GM23338 (cell line): ENCODE data around the gene USP15. TPM values are rescaled to one million over a fixed set of nuclear protein-coding genes. Genes with fewer than 3 reads are reported as not detected.

ENCODE experiments used
- ATAC-seq: fragments of 200-7000 bp; cut with Tn5 transposase; 3 replicates; pipeline ENCODE4 v1.9.1; 2020
- DNase-seq: peaks from one replicate; pipeline ENCODE4 v3.0.0-alpha.2; 2015; ENCODE audit warnings: low spot score
- H2AFZ ChIP-seq: fragments of 200-600 bp; sonication (generic); 2 replicates; pipeline ENCODE4 v1.8.0; 2016; ENCODE audit warnings: antibody characterized with exemption, mild to moderate bottlenecking, moderate library complexity
- H3F3A ChIP-seq: fragments of 200-600 bp; sonication (generic); replicated peaks from 2 replicates; pipeline ENCODE4 v1.8.0; 2017; ENCODE audit warnings: antibody characterized with exemption, mixed run types, low read depth
- H3K27ac ChIP-seq: fragments of 200-600 bp; sonication (generic); 2 replicates; pipeline ENCODE4 v1.6.1; 2016; ENCODE audit warnings: low read depth
- H3K27me3 ChIP-seq: fragments of 200-600 bp; sonication (generic); 2 replicates; pipeline ENCODE4 v1.8.0; 2016; ENCODE audit warnings: mild to moderate bottlenecking, mixed run types, moderate library complexity; ENCODE audit not compliant: insufficient read depth
- H3K36me3 ChIP-seq: fragments of 200-600 bp; sonication (generic); 2 replicates; pipeline ENCODE4 v1.8.0; 2016; ENCODE audit warnings: mild to moderate bottlenecking; ENCODE audit not compliant: insufficient read depth
- H3K4me1 ChIP-seq: fragments of 200-600 bp; sonication (generic); 2 replicates; pipeline ENCODE4 v1.8.0; 2016; ENCODE audit warnings: mild to moderate bottlenecking, moderate library complexity; ENCODE audit not compliant: insufficient read depth
- H3K4me2 ChIP-seq: fragments of 200-600 bp; sonication (generic); 2 replicates; pipeline ENCODE4 v1.7.1; 2017; ENCODE audit warnings: mixed run types
- H3K4me3 ChIP-seq: fragments of 200-600 bp; sonication (generic); 2 replicates; pipeline ENCODE4 v1.6.1; 2016; ENCODE audit warnings: mixed run types
- H3K79me2 ChIP-seq: fragments of 200-600 bp; sonication (generic); replicated peaks from 2 replicates; pipeline ENCODE4 v1.8.0; 2017; ENCODE audit warnings: mild to moderate bottlenecking; ENCODE audit not compliant: insufficient read depth
- H3K9me2 ChIP-seq: fragments of 200-600 bp; sonication (generic); 2 replicates; pipeline ENCODE4 v1.8.0; 2017; ENCODE audit not compliant: insufficient read depth
- H4K20me1 ChIP-seq: fragments of 200-600 bp; sonication (generic); replicated peaks from 2 replicates; pipeline ENCODE4 v1.8.0; 2017; ENCODE audit warnings: mild to moderate bottlenecking; ENCODE audit not compliant: insufficient read depth
- H3K27ac Mint-ChIP-seq: 2 replicates; pipeline ENCODE4 v1.8.0; 2020; ENCODE audit warnings: inconsistent platforms, mild to moderate bottlenecking, moderate library complexity, mixed read lengths
- H3K27me3 Mint-ChIP-seq: 3 replicates; pipeline ENCODE4 v1.8.0; 2022; ENCODE audit warnings: low read depth, mild to moderate bottlenecking, moderate library complexity, mixed read lengths, inconsistent platforms; ENCODE audit not compliant: insufficient read depth, poor library complexity
- H3K36me3 Mint-ChIP-seq: 3 replicates; pipeline ENCODE4 v1.8.0; 2021; ENCODE audit warnings: low read depth, mild to moderate bottlenecking, inconsistent platforms, moderate library complexity, mixed read lengths
- H3K4me1 Mint-ChIP-seq: 3 replicates; pipeline ENCODE4 v1.8.0; 2020; ENCODE audit warnings: mild to moderate bottlenecking, inconsistent platforms, mixed read lengths
- H3K4me3 Mint-ChIP-seq: 3 replicates; pipeline ENCODE4 v1.8.0; 2021; ENCODE audit warnings: moderate library complexity, mild to moderate bottlenecking, inconsistent platforms, mixed read lengths
- H3K9me3 Mint-ChIP-seq: 3 replicates; pipeline ENCODE4 v1.8.0; 2020; ENCODE audit warnings: moderate library complexity, mild to moderate bottlenecking, inconsistent platforms, mixed read lengths
- CREB1 ChIP-seq: fragments of 250-450 bp; sonication (Bioruptor Pico); IDR thresholded peaks from 2 replicates; pipeline ENCODE4 v1.5.0; 2020; ENCODE audit warnings: low read depth, mild to moderate bottlenecking, moderate library complexity
- CTCF ChIP-seq, 2 experiments: fragments of 200-600 bp in 1 of 2; sonication (generic) in 1 of 2; conservative IDR thresholded peaks; 2 replicates each; pipeline versions ENCODE4 v1.5.1 to v1.6.1; 2016 to 2017; ENCODE audit warnings: antibody characterized with exemption in 2 of 2, low read depth in 2 of 2, mild to moderate bottlenecking in 2 of 2, moderate library complexity in 1 of 2
- EZH2 ChIP-seq: fragments of 200-600 bp; sonication (generic); IDR thresholded peaks from one replicate; pipeline ENCODE4 v1.8.0; 2017; ENCODE audit warnings: antibody characterized with exemption, mild to moderate bottlenecking, low read depth; ENCODE audit not compliant: unreplicated experiment
- EZH2phosphoT487 ChIP-seq: fragments of 200-600 bp; sonication (generic); IDR thresholded peaks from one replicate; pipeline ENCODE4 v1.8.1; 2018; ENCODE audit warnings: antibody characterized with exemption; ENCODE audit not compliant: unreplicated experiment
- JUNB ChIP-seq: IDR thresholded peaks from one replicate; pipeline ENCODE4 v1.6.1; 2016; ENCODE audit warnings: antibody characterized with exemption; ENCODE audit not compliant: unreplicated experiment
- NANOG ChIP-seq: IDR thresholded peaks from 2 replicates; pipeline ENCODE4 v1.6.1; 2016; ENCODE audit warnings: antibody characterized with exemption, borderline replicate concordance
- POLR2AphosphoS5 ChIP-seq: IDR thresholded peaks from 2 replicates; pipeline ENCODE4 v1.6.1; 2016; ENCODE audit warnings: antibody characterized with exemption, low read depth
- REST ChIP-seq: IDR thresholded peaks from one replicate; pipeline ENCODE4 v1.6.1; 2018; ENCODE audit warnings: antibody characterized with exemption; ENCODE audit not compliant: unreplicated experiment
- STAT1 ChIP-seq: IDR thresholded peaks from one replicate; pipeline ENCODE4 v1.6.1; 2016; ENCODE audit warnings: antibody characterized with exemption; ENCODE audit not compliant: unreplicated experiment
- ZNF114 ChIP-seq: fragments of 250-450 bp; sonication (Bioruptor Pico); IDR thresholded peaks from 2 replicates; pipeline ENCODE4 v1.5.0; 2020; ENCODE audit warnings: mild to moderate bottlenecking, moderate library complexity
- ZNF331 ChIP-seq: fragments of 250-450 bp; sonication (Bioruptor Pico); IDR thresholded peaks from 2 replicates; pipeline ENCODE4 v1.5.0; 2020; ENCODE audit warnings: low read depth, mild to moderate bottlenecking, moderate library complexity
- ZNF462 ChIP-seq: fragments of 250-450 bp; sonication (Bioruptor Pico); IDR thresholded peaks from 2 replicates; pipeline ENCODE4 v1.5.0; 2020; ENCODE audit warnings: mild to moderate bottlenecking, moderate library complexity
- polyA plus RNA-seq: library from polyadenylated mRNA; unstranded; fragments of >200 nt; fragmentation: Nextera tagmentation; extraction: Ambion mirVana; gene quantifications from 2 replicates; pipeline ENCODE4 v1.2.1, GENCODE V29; 2016
- total RNA-seq: library from RNA; depleted of rRNA; stranded (reverse); fragments of >200 nt; shearing (Covaris generic); gene quantifications from 2 replicates; pipeline ENCODE4 v1.2.3, GENCODE V29; 2014
- TF ChIP-seq, protein P1 (sequence below): IDR thresholded peaks from 2 replicates; pipeline ENCODE4 v1.6.1; 2016; ENCODE audit warnings: antibody characterized with exemption

Gene USP15
- total and polyA plus RNA-seq, 2 experiments from 2014 or later: 29.5 to 60.3 TPM

DNA sequence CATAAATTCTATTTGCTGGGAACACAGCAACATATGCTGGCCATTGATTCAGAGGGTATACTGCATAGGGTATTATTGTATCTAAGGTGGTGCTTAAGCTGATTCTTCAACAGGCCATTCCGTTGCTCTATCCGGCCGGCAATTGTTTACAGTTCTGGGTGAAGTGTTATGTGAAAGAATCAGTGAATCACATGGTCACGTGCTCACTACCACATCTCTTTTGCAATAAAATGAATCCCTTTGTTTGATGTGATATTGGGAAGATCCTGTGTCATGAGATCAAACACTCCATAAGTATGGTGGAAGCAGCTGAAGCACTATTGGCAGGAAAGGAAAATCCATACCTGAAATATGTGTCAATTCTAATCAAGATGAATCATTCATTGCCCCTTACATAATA, 7.6 kb upstream of the USP15 start:
- Histone ChIP-seq H3K4me1 (no peaks in the 10 kb centered on the region), H3K9me2 (peaks cover 8% of the 10 kb centered on the region)
- no peaks in the 10 kb centered on the region for H3K9me3 Mint-ChIP-seq

More for the DNA sequence above, 7.6 kb upstream of the USP15 start:
- H3K4me2 ChIP-seq: no peak overlapping the region
- H3K4me3 Mint-ChIP-seq: no peak overlapping the region
- no peak overlapping the region for H2AFZ ChIP-seq
- no peaks in the 10 kb centered on the region for H3K79me2 ChIP-seq
- H3K27ac ChIP-seq: no peak overlapping the region
- no peaks in the 10 kb centered on the region for H3K36me3 Mint-ChIP-seq
- no peak overlapping the region for H3K27ac Mint-ChIP-seq
- H3F3A ChIP-seq: no peaks in the 10 kb centered on the region
- H3K4me3 ChIP-seq: no peak overlapping the region
- no peak for ATAC-seq
- no peak for DNase-seq
- peaks cover 6% of the 10 kb centered on the region for H3K4me1 Mint-ChIP-seq
- no peaks in the 10 kb centered on the region for H3K27me3 ChIP-seq
- TF ChIP-seq EZH2phosphoT487: no peak
- no peak for TF ChIP-seq CREB1 (CRISPR knock-in tag)
- TF ChIP-seq ZNF114 (CRISPR knock-in tag): no peak
- TF ChIP-seq STAT1: no peak
- TF ChIP-seq EZH2: no peak
- TF ChIP-seq CTCF (conservative IDR thresholded peaks at IDR 0.05; ENCODE audit: low read depth in 2 of 2): no peak
- no peak for TF ChIP-seq ZNF331 (CRISPR knock-in tag)
- no peak for TF ChIP-seq REST
- TF ChIP-seq POLR2AphosphoS5: no peak
- TF ChIP-seq NANOG: no peak
- no peak for TF ChIP-seq ZNF462 (CRISPR knock-in tag)
- TF ChIP-seq, protein P1, sequence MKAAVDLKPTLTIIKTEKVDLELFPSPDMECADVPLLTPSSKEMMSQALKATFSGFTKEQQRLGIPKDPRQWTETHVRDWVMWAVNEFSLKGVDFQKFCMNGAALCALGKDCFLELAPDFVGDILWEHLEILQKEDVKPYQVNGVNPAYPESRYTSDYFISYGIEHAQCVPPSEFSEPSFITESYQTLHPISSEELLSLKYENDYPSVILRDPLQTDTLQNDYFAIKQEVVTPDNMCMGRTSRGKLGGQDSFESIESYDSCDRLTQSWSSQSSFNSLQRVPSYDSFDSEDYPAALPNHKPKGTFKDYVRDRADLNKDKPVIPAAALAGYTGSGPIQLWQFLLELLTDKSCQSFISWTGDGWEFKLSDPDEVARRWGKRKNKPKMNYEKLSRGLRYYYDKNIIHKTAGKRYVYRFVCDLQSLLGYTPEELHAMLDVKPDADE: no peak
- TF ChIP-seq JUNB: no peak
- peaks cover 3% of the 10 kb centered on the region for H3K27me3 Mint-ChIP-seq
- H4K20me1 ChIP-seq: no peaks in the 10 kb centered on the region
- no peaks in the 10 kb centered on the region for H3K36me3 ChIP-seq
